Measurements from ENCODE around the gene CYP4A22.
"Not testable (repeated sequence)": the region's sequence is repeated elsewhere in the genome, so short reads cannot be mapped to it uniquely, and the experiment has no call there.

CYP4A22 gene

DNA sequence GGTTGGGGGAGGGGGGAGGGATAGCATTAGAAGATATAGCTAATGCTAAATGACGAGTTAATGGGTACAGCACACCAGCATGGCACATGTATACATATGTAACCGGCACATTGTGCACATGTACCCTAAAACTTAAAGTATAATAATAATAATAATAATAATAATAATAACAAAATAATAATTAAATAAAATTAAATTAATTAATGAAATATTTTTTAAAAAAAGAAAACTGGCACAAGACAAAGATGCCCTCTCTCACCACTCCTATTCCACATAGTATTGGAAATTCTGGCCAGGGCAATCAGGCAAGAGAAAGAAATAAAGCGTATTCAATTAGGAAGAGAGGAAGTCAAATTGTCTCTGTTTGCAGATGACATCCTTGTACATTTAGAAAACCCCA lies 20.7 kb downstream of the CYP4A22 start:
- not testable (repeated sequence) for DNase-seq (ENCODE audit: low read depth in 2 of 2)

DNA sequence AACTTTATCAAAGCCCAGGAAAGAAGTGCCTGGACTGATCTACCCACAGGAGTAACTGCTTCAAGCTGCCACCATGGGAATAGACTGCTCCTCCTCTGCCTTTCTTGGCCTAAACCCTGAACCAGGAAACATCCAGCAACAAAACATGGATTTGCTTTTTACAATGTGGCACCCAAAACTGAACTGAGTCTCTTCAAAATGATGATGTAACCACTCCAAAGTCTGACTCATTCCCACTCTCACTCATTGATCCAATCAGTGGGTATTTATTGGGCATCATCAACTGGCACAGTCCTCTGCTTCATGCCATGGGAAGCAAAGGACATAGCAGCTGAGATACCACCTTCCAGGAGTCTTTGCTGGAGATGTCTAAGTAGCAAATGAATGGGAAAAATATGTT lies 23.5 kb downstream of the CYP4A22 start:
- DNase-seq (ENCODE audit: low read depth in 2 of 2) = no peak

- no peak for DNase-seq (ENCODE audit: low read depth in 2 of 2)
Measured at GRCh38 chr1:47161298-47162040, 24.2 kb downstream of the CYP4A22 start.

- no peak for DNase-seq (ENCODE audit: low read depth in 2 of 2)
Measured at GRCh38 chr1:47164552-47164951, 27.3 kb downstream of the CYP4A22 start.

DNA sequence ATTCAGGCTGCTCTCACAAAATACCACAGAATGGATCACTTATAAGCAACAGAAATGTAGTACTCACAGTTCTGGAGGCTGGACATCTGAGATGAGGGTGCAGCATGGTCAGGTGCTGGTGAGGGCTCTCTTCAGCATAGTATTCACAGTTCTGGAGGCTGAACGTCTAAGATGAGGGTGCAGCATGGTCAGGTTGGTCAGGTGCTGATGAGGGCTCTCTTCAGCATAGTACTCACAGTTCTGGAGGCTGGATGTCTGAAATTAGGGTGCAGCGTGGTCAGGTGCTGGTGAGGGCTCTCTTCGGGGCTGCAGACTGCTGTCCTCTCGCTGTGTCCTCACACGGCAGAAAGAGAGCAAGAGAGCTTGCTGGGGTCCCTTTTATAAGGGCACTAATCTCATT lies 35.5 kb downstream of the CYP4A22 start:
- DNase-seq (ENCODE audit: low read depth in 2 of 2) = no peak

DNA sequence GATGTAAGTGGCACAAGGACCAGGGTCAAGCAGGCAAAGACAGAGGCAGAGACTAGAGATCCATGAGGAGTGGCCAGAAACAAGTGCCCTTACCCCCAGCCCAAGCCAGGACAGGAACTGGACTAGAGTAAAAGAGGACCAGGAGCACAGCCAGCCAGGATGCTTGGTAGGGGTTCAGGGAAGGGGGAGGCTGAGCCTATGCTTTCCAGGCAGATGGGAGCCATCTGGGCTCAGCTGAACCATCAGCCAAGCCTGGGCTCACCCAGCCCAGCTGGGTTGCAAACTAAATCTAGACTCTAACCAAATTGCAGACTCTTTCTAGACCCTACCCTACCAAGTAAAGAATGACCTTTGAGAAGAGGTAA lies 37.4 kb downstream of the CYP4A22 start:
- no peak for DNase-seq (ENCODE audit: low read depth in 2 of 2)

DNA sequence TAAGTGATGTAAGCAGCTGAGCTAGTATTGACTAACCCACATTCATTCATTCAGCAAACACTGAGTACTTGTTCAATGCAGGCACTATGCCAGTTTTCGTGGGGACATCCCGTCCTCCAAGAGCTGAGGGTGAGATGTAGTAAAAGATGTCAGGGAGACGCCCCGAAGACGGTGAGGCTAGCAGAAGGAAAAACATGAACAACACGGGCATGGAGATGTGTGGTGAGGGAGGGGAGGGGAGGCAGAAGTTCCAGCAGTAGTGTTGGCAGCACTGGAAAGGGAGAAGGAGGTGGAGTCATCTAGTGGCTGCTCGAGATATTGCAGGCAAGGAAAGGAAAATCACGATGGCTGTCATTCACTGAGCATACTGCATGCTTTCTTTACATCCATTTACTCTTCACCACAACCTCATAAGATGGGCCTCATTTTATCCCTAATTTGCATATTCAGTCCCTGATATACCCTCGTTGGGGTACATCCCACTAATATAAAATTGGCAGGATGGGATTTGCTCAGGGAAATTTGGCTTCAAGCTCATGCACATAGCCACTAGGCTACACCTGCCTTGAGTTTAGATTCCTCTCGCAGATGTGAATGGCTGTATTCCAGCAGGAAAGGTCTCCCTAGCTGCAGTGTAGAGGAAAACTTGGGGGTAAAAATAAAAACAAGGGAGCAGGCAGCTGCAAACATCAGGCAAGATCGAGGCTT lies 38.1 kb downstream of the CYP4A22 start:
- DNase-seq (ENCODE audit: low read depth in 2 of 2) = peak in 1 of 2 donors; percentile 8

GRCh38 chr1:47178020-47178419 lies 40.8 kb downstream of the CYP4A22 start:
- no peak for DNase-seq (ENCODE audit: low read depth in 2 of 2)

GRCh38 chr1:47178654-47179016 lies 41.4 kb downstream of the CYP4A22 start:
- DNase-seq (ENCODE audit: low read depth in 2 of 2) = no peak

GRCh38 chr1:47179017-47179987 lies 42.1 kb downstream of the CYP4A22 start:
- DNase-seq (ENCODE audit: low read depth in 2 of 2) = peak; percentile 38 to 46

DNA sequence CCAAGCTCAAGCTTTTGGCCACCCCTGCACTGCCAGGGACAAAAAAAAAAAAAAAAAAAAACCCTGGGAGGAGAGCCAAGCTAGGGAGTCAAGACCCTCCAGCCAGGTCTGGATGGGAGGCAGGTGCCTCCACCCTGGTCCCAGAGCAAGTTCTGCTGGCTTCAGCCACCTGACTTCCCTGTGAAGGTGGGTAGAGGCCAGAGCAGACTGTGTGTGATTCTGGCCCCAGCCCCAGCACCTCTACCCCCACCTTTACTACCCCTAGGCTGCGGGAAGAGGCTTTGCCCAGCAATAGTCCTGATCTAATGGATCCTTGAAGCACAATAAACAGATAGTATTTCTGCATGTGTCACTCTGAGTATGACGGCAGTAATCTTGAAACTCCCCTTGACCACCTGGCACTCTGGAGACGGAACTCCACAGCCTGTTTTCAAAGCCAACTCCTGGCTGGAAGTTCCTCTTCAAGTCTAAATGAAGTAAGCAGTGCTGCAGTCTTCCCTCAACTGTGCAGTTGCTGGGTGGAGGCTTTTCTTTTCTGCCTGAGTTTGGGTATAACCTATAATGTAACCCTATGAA lies 42.8 kb downstream of the CYP4A22 start:
- DNase-seq (ENCODE audit: low read depth in 2 of 2) = no peak

DNA sequence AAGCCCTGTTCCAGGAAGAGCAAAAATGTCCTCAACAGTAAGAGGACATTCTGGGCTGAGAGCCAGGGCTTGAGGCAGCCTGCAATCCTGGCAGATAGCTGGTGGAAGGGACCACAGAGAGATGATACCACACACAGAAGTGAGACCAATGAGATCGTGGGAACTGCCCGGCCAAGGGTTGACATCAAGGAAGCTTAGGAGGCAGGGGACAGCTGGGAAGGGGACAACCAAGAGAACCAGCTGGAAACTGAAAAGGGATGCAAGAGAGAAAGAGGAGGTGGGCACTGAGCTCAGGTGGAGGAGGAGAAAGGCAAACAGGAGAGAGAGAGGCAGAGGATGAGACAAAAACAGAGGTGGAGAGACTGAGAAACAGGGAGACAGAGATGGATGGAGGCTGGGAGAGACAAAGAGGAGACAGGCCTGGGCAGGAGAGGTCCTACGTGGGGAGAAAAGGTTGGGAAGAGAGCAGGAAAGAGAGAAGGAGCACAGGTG lies 43.4 kb downstream of the CYP4A22 start:
- no peak for DNase-seq (ENCODE audit: low read depth in 2 of 2)

- no peak for DNase-seq (ENCODE audit: low read depth in 2 of 2)
Measured at GRCh38 chr1:47181095-47181954, 44.1 kb downstream of the CYP4A22 start.

DNA sequence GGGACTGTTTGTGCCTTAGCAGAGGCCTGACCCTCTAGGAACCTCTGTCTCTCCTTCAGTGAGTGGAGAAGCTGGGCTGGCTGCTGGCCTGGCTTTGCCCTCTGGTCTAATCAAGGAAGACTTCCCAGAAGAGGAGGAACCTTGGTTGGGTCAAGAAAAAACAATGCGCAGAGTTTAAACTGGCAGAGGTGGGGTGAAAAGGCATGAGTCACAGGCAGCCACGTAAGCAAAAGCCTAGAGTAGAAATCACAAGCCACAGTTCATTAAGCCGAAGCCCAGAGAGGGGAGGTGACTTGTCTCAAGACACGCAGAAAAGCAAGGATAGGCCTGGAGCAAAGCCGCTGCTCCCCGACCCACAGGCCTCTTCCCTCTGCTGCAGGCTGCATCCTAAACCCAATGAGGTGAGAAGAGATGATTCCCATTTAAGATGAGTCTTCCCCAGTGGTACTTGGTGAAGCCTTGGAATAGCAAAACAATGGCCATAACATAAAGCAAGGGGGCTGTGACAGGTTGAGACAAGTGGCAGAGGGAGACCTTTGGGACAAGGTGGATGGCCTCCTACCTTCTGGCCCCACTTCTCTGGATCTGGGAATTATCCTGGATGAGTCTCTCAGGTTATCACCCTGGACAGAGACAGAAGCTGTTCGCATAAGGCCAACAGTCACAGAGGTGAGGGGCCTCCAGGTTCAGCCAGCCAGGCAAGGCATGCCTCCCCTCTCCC lies 44.9 kb downstream of the CYP4A22 start:
- DNase-seq (ENCODE audit: low read depth in 2 of 2) = no peak

DNA sequence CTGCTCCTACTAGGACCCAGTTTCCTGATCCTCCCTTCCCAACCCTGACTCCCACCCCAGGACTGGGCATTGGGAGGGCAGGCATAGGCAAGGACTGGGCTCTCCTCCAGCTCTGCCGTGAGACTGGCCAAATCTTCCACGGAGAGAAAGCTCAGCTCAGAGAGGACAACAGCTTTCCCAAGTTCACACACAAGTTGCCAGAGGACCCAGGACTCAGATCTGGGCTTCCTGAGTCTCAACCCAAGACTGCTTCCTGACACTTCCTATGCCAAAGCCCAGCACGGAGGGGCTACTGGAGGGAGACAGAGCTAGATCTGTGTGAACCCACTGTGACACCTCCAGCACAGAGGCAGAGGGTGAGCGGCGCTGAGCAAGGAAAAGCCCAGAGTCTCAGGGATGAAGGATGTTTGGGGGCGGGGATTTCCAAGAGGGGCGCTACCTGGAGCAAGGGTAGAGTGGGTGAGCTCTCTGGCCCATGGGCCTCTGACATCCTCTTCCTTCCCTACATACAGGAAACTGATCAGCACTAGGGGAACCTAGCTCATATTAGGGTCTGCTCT lies 45.5 kb downstream of the CYP4A22 start:
- no peak for DNase-seq (ENCODE audit: low read depth in 2 of 2)

DNA sequence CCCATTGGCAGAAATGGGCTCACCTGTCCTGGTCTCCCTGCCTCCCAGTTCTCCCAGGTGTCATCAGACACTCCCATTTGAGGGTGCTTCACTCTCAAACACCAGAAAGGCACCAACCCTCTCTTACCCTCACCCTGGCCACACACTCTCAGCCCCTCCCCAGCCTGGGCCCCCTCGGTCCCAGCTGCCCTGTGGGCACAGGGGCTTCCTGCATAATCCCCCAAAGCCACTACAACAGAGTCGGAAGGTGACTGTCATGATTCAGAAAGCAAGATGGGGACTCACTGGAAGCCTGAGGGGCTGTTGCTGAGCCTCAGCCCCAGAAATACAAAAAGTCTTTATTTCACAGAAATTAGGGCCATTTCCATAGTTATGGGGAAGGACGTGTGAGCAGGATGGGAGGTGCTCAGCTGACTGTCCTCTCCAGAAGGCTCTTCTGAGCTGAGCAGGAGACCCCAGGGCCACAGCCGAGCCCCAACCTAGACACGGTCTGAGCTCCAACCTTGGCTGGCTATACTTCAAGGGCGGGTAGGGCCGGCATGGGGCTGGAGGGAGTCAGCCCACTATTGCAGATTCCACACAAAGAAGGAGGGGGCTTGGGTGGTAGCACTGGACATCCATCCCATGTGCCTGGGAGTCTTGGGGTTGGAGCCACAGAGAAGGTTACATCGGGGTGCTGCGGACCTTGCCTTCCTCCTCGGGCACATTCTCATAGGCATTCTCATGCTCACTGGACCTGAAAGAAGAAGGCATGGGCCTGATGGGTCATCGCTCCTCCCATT lies 46.3 kb downstream of the CYP4A22 start:
- DNase-seq (ENCODE audit: low read depth in 2 of 2) = no peak

- DNase-seq (ENCODE audit: low read depth in 2 of 2) = no peak
Measured at GRCh38 chr1:47184090-47184821, 47.0 kb downstream of the CYP4A22 start.
